Femur (tissue), 1 donor: ENCODE results near the gene ADCY1.
"Not testable (repeated sequence)": the region's sequence is repeated elsewhere in the genome, so short reads cannot be mapped to it uniquely, and the experiment has no call there.

Source experiments
- DNase-seq: peaks from one replicate; pipeline ENCODE4 v3.0.0-alpha.2; 2017

Gene ADCY1

DNA sequence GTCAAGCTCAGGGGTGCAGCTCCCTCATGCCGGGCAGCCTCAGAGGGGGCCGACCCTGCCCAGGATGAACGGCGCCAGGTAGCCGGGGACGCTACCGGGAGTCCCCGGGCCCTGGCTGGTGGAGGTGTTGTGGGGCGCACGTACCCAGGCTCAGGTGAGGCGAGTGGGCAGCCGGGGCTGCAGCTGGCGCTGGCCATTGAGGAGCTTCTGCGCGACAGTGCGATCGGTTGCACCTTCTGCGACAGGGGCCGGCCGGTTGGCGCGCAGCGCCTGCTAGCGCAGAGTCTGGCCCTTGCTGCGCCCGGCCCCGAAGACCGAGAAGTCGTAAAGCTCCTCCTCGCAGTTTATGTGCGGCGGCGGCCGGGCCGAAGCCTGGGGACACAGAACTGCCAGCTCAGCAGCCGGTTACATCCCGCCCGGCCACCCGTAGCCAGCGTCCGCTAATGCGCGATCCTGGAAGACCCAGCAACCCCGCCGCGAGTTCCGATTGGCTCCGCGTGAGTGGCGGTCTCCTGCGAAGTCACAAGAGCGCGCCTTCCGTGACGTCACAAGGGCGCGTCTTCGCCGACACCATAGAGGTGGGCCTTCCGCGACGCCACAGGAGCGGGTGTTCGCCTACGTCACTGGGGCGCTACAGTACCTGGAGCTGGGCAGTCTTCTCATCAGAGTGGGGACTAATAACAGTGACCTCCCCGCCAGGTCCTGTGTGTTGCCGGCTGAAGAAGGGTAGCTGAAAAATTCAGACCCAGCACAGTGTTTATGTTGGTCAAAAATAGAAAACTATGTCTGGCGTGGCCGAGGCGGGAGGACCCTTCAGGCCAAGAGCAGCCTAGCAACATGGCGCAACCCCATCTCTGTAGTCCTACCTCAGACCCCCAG, 194.6 kb downstream of the ADCY1 start:
- peak; percentile 99 for DNase-seq

DNA sequence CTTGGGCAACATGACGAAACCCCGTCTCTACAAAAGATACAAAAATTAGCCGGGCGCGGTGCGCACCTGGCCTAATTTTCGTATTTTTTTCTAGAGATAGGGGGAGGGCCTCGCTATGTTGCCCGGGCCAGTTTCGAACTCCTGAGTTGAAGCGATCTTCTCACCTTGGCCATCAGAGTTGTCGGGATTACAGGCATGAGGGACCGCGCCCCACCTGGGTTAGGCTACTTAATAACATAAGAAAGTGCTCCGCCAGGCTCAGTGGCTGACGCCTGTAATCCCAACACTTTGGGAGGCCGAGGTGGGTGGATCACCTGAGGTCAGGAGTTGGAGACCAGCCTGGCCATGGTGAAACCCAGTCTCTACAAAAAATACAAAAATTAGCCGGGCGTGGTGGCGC, 195.5 kb downstream of the ADCY1 start:
- not testable (repeated sequence) for DNase-seq
